ENCODE data around the gene CR1. TPM values are rescaled to one million over a fixed set of nuclear protein-coding genes. Genes with fewer than 3 reads are reported as not detected.

The CR1 gene
- total and polyA plus RNA-seq, 2 experiments from 2014 or later = 0.65 to 0.76 TPM

GRCh38 chr1:207463571-207463970 is 32.4 kb upstream of the CR1 start:
- DNase-seq (ENCODE audit: low spot score) = no peak
- H3K4me1 ChIP-seq (ENCODE audit: insufficient read depth) = no peaks in the 10 kb centered on the region
- H3K36me3 Mint-ChIP-seq (ENCODE audit: low read depth) = no peaks in the 10 kb centered on the region
- no peaks in the 10 kb centered on the region for H3F3A ChIP-seq (replicated peaks; ENCODE audit: low read depth)
- no peak overlapping the region for H3K4me2 ChIP-seq
- H3K27me3 ChIP-seq (ENCODE audit: insufficient read depth) = no peaks in the 10 kb centered on the region
- H3K36me3 ChIP-seq (ENCODE audit: insufficient read depth) = no peaks in the 10 kb centered on the region
- no peaks in the 10 kb centered on the region for H3K4me1 Mint-ChIP-seq
- H3K9me2 ChIP-seq (ENCODE audit: insufficient read depth) = no peaks in the 10 kb centered on the region; the same call in 1 of the 2 replicates
- no peak overlapping the region for H3K27ac ChIP-seq (ENCODE audit: low read depth)
- ATAC-seq = no peak
- H3K4me3 Mint-ChIP-seq = no peak overlapping the region
- H4K20me1 ChIP-seq (replicated peaks; ENCODE audit: insufficient read depth) = no peaks in the 10 kb centered on the region
- no peak overlapping the region for H3K27ac Mint-ChIP-seq
- H3K79me2 ChIP-seq (replicated peaks; ENCODE audit: insufficient read depth) = no peaks in the 10 kb centered on the region
- H3K9me3 Mint-ChIP-seq = no peaks in the 10 kb centered on the region
- H3K27me3 Mint-ChIP-seq (ENCODE audit: insufficient read depth, low read depth, poor library complexity) = no peaks in the 10 kb centered on the region
- no peak overlapping the region for H2AFZ ChIP-seq
- no peak for TF ChIP-seq CREB1 (CRISPR knock-in tag; IDR thresholded peaks at IDR 0.05; ENCODE audit: low read depth)
- no peak for TF ChIP-seq ZNF331 (CRISPR knock-in tag; IDR thresholded peaks at IDR 0.05; ENCODE audit: low read depth)
- TF ChIP-seq ZNF114 (CRISPR knock-in tag; IDR thresholded peaks at IDR 0.05) = no peak
- TF ChIP-seq STAT1 (IDR thresholded peaks at IDR 0.05; ENCODE audit: unreplicated experiment) = no peak
- no peak for TF ChIP-seq POLR2AphosphoS5 (IDR thresholded peaks at IDR 0.05; ENCODE audit: low read depth)
- no peak for TF ChIP-seq CTCF (conservative IDR thresholded peaks at IDR 0.05; ENCODE audit: low read depth in 2 of 2)
- TF ChIP-seq EZH2phosphoT487 (IDR thresholded peaks at IDR 0.05; ENCODE audit: unreplicated experiment) = no peak
- no peak overlapping the region for H3K4me3 ChIP-seq

- Histone ChIP-seq H3K79me2 (replicated peaks; ENCODE audit: insufficient read depth) (no peaks in the 10 kb centered on the region), H3K4me2 (no peak overlapping the region), H3K27me3 (ENCODE audit: insufficient read depth) (no peaks in the 10 kb centered on the region), H3K4me1 (ENCODE audit: insufficient read depth) (no peaks in the 10 kb centered on the region), H4K20me1 (replicated peaks; ENCODE audit: insufficient read depth) (no peaks in the 10 kb centered on the region), H3F3A (replicated peaks; ENCODE audit: low read depth) (no peaks in the 10 kb centered on the region), H3K36me3 (ENCODE audit: insufficient read depth) (no peaks in the 10 kb centered on the region), H2AFZ (no peak overlapping the region), H3K4me3 (no peak overlapping the region), H3K9me2 (ENCODE audit: insufficient read depth) (no peaks in the 10 kb centered on the region), H3K27ac (ENCODE audit: low read depth) (no peak overlapping the region)
- Mint-ChIP-seq H3K27me3 (ENCODE audit: insufficient read depth, low read depth, poor library complexity) (no peaks in the 10 kb centered on the region), H3K36me3 (ENCODE audit: low read depth) (no peaks in the 10 kb centered on the region), H3K27ac (no peak overlapping the region), H3K9me3 (no peaks in the 10 kb centered on the region), H3K4me1 (no peaks in the 10 kb centered on the region), H3K4me3 (no peak overlapping the region)
- ATAC-seq (no peak), DNase-seq (ENCODE audit: low spot score) (no peak)
- TF ChIP-seq ETS1 (IDR thresholded peaks at IDR 0.05) = no peak
- no peak for TF ChIP-seq REST (IDR thresholded peaks at IDR 0.05; ENCODE audit: unreplicated experiment)
- TF ChIP-seq JUNB (IDR thresholded peaks at IDR 0.05; ENCODE audit: unreplicated experiment) = no peak
- no peak for TF ChIP-seq CREB1 (CRISPR knock-in tag; IDR thresholded peaks at IDR 0.05; ENCODE audit: low read depth)
- TF ChIP-seq ZNF114 (CRISPR knock-in tag; IDR thresholded peaks at IDR 0.05) = no peak
- no peak for TF ChIP-seq NANOG (IDR thresholded peaks at IDR 0.05; ENCODE audit: borderline replicate concordance)
- no peak for TF ChIP-seq STAT1 (IDR thresholded peaks at IDR 0.05; ENCODE audit: unreplicated experiment)
- TF ChIP-seq ZNF331 (CRISPR knock-in tag; IDR thresholded peaks at IDR 0.05; ENCODE audit: low read depth) = no peak
- TF ChIP-seq EZH2 (IDR thresholded peaks at IDR 0.05; ENCODE audit: low read depth, unreplicated experiment) = no peak
These were observed 25.0 kb upstream of the CR1 start for GRCh38 chr1:207470927-207471326.

Measured in GM23338 (cell line).